ENCODE measurements around the gene EGFL7.

GRCh38 chr9:136627703-136628102, 35.0 kb upstream of the EGFL7 start:
- no peak for TF ChIP-seq CTCF (IDR thresholded peaks at IDR 0.05)
- TF ChIP-seq ZFX (IDR thresholded peaks at IDR 0.05; ENCODE audit: borderline replicate concordance): no peak

All from 22Rv1 (cell line).